ENCODE results near the gene XRCC5.

XRCC5 gene

GRCh38 chr2:216161967-216162366, 52.8 kb downstream of the XRCC5 start:
- no peak for DNase-seq

DNA sequence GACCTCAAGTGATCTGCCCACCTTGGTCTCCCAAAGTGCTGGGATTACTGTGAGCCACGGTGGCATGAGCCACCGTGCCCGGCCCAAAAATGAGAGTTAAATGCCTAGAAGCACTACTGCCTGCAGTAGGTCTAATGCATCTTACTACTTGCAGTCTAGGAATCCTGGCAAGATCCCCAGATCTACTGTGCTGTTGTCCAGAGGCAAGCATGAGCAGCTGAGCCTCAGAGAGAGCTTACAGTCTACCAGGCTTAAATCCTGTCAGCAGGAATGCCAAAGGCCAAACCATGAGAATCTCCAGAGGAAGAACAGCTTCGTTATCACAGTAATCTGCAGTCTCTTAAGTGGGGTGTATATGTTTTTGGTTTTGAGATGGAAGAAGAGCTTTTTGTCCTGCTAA, 54.4 kb downstream of the XRCC5 start:
- DNase-seq, result no peak

DNA sequence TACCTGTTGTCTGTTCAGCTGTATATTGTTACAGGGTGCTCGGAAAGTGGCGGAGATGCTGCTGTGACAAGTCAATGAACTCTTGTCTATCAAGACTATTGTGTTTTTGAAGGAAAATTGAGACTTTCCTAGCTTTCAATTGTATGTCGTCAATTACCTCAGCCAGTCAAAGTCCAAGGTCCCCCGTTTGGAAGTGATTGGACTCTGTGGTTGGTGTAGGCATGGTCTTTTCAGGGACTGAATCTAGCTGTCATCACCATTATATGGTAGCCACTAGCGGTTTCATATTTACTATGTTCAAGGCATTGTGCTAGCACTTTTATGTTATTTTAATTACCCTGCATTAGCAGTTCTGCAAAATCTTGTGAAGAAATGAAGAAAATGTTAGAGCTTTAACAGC, 54.9 kb downstream of the XRCC5 start:
- no peak for DNase-seq

DNA sequence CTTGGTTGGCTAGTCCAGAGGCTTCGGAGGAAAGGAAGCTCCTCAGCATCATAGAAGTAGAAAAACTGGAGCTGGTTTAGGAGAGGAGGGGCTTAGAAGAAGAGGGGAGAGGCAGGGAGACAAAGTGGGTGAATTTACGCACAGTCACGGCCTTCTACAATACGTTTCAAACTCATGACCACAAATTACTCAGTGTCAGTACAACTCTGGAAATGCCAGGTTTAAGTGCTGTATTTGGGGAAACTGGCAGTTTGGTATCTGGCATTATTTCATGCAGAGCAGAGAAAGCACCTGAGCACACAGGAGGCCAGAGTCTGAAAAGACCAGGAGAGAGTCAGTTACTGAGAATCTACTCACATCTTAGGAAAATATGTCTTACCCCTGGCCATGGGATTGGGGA, 55.4 kb downstream of the XRCC5 start:
- DNase-seq, result no peak

GRCh38 chr2:216165711-216166110, 56.6 kb downstream of the XRCC5 start:
- DNase-seq, result no peak

- DNase-seq, result no peak
These were observed 59.9 kb downstream of the XRCC5 start for GRCh38 chr2:216169087-216169486.

DNA sequence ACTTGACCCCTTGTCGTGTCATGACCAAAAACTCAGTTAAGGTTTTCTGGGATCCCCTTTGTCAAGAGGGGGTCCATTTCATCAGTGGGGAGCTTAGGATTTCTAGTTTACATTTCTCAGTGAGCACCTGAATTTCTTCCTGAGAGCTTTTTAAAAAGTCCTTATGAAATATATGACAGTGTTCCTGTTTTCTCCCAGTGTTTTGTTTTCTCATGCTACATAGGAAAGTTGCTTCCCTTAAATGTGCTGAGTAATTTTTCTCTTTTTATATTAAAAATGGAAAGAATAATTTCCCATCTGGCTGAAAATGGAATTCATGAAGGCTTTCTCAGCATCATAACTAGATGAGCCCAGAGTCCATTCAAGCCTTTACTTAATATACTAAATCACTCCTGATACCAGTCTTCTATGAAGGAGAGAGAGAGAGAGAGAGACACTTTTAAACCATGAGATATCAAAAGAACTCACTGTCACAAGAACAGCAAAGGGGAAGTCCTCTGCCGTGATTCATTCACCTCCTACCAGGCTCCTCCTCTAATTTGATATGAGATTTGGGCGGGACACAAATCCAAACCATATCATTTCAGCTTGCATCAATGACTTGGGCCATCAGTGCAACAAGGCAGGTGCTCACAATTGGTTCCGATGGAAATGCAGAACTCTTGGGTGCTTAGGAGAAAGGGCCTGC, 61.1 kb downstream of the XRCC5 start:
- DNase-seq, result no peak

- DNase-seq, result no peak
These were observed 61.9 kb downstream of the XRCC5 start for GRCh38 chr2:216171011-216171410.

- no peak for DNase-seq
These were observed 63.3 kb downstream of the XRCC5 start for GRCh38 chr2:216172493-216172892.

GRCh38 chr2:216179015-216179414, 69.9 kb downstream of the XRCC5 start:
- no peak for DNase-seq

DNA sequence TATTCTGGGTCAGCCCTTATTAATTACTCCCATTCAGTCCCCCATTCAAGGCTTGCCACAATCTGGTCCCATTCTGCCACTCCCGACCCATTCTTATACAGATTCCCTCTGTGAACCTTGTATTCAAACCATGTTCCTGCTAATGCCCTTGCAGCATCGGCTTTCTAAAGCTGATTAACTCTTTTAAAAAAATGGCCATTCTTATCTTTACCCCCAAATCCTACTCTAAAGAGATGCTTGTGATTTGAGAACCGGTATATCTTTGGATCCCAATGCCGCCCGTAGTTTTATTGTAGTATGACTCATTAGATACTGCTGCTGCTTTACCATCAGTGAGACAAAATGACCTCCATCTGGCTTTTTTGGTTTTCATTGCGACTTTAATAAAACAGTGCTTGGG, 72.2 kb downstream of the XRCC5 start:
- no peak for DNase-seq

DNA sequence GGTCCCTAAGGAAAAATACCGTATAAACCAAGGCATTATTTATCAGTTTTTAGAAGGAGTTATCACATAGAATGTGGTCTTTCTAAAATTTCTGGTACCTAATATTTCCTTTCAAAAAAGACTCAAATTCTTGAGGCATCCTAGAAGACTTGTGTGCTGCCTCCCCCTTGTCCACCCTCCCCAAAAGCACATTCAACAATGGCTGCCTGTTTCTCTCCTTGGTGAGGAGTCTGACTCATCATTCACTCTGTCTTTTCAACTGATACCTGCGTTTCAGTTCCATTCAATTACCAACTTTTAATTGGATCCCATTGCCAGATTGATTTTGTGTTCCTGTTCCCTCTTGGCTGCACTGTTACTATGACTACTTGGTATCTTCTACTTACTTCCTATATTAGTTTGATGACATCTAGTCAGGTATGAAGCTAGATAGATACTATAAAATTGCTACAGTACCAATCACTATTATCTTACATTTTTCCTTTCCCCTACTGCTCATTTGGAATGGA, 72.9 kb downstream of the XRCC5 start:
- no peak for DNase-seq

GRCh38 chr2:216183462-216183861, 74.3 kb downstream of the XRCC5 start:
- no peak for DNase-seq

GRCh38 chr2:216188559-216188850, 79.4 kb downstream of the XRCC5 start:
- DNase-seq, result no peak

DNA sequence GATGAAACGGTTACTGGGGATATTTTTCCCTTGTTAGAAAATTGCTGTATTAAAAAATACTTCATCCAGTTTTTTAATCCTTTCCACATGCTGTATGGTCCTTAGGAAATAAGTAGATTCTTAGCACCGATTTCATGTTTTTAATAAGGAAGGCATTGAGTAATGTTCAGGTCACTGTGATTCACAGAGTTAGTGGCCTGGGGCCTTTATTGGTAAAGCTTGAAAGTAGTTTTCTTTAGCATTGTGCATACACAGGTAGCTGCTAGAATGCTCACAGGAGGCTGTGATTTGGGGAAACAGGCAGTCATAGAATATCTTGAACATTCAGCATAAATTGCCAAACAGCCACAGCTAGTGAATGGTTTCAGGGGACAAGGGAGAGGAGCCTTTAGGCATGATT, 79.8 kb downstream of the XRCC5 start:
- DNase-seq, result no peak

GRCh38 chr2:216189410-216189809, 80.3 kb downstream of the XRCC5 start:
- DNase-seq, result no peak

GRCh38 chr2:216192181-216192580, 83.0 kb downstream of the XRCC5 start:
- DNase-seq, result no peak

GRCh38 chr2:216192931-216193330, 83.8 kb downstream of the XRCC5 start:
- DNase-seq, result no peak

DNA sequence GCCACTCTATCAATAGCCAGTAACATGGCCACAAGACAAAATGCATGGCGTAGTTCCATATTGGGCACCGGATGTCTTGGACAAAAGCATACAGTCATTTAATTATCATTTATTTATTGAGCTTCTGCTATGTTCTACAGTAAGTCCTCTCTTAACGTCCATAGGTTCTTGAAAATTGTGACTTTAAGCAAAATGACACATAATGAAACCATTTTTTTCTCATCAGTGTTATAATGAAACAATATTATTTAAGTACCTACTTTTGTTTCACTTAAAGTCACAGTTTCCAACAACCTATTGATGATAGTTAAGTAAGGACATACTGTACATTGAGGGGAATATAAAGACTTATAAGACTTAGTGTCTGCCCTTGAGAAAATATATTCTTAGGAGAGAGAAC, 84.9 kb downstream of the XRCC5 start:
- no peak for DNase-seq

GRCh38 chr2:216194561-216194960, 85.4 kb downstream of the XRCC5 start:
- DNase-seq, result no peak

DNA sequence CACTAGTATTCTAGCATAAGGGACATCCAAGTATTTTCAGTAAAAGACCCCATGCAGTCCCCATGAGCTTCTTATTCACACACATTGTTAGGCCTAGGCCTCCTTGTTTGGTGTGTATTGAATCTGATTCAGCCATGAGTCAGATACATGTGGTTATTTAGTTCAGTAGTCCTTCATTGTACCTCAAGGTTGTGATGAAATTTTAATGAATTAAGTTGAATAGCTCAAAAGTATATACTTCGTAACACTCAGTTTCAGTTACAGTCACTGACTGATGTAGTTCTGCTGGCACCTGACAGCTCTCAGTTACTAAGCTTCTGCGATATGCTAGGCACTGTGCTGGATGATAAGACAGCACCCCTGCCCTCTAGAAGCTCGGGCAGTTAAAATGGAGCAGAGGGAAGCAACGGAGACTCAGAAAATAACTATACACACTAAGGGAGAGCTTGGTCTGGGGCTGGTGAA, 86.4 kb downstream of the XRCC5 start:
- DNase-seq, result no peak

- no peak for DNase-seq
These were observed 92.7 kb downstream of the XRCC5 start for GRCh38 chr2:216201692-216202306.

- no peak for DNase-seq
These were observed 93.6 kb downstream of the XRCC5 start for GRCh38 chr2:216202626-216203250.

GRCh38 chr2:216205486-216205885, 96.3 kb downstream of the XRCC5 start:
- no peak for DNase-seq
